Liver (tissue), 9 donors: ENCODE data around the gene SMYD3. TPM values are rescaled to one million over a fixed set of nuclear protein-coding genes. Genes with fewer than 3 reads are reported as not detected.

ENCODE experiments used
- DNase-seq: peaks from one replicate; pipeline ENCODE4 v3.0.0-alpha.2; 2017; ENCODE audit warnings: low spot score
- H3K27ac ChIP-seq, 2 donors: one replicate each; pipeline ENCODE4 v1.7.0; 2013; ENCODE audit warnings: inconsistent platforms in 2 of 2, low read length in 2 of 2, control low read depth in 1 of 2, low read depth in 1 of 2, mild to moderate bottlenecking in 1 of 2
- H3K27me3 ChIP-seq, 4 donors: one replicate each; pipeline versions ENCODE4 v1.6.1 to v1.7.0; 2013; ENCODE audit warnings: low read length in 3 of 4, inconsistent platforms in 1 of 4, mild to moderate bottlenecking in 1 of 4, moderate library complexity in 1 of 4; ENCODE audit not compliant: control insufficient read depth in 4 of 4, insufficient read depth in 4 of 4
- H3K36me3 ChIP-seq, 4 donors: one replicate each; pipeline versions ENCODE4 v1.6.1 to v1.7.0; 2013; ENCODE audit warnings: low read length in 3 of 4, mild to moderate bottlenecking in 3 of 4, low read depth in 1 of 4, moderate library complexity in 1 of 4; ENCODE audit not compliant: control insufficient read depth in 4 of 4, insufficient read depth in 3 of 4
- H3K4me1 ChIP-seq, 4 donors: one replicate each; pipeline versions ENCODE4 v1.6.1 to v1.7.0; 2013; ENCODE audit warnings: low read length in 3 of 4, mild to moderate bottlenecking in 3 of 4, moderate library complexity in 1 of 4; ENCODE audit not compliant: control insufficient read depth in 4 of 4, insufficient read depth in 4 of 4
- H3K4me3 ChIP-seq, 3 donors: one replicate each; pipeline versions ENCODE4 v1.6.1 to v1.7.0; 2013; ENCODE audit warnings: low read length in 3 of 3, control low read depth in 1 of 3, low read depth in 1 of 3, mild to moderate bottlenecking in 1 of 3
- H3K9ac ChIP-seq, 2 donors: one replicate each; pipeline ENCODE4 v1.7.0; 2013; ENCODE audit warnings: low read length in 2 of 2, mild to moderate bottlenecking in 2 of 2, moderate library complexity in 2 of 2, control low read depth in 1 of 2, low read depth in 1 of 2
- H3K9me3 ChIP-seq, 4 donors: one replicate each; pipeline versions ENCODE4 v1.6.1 to v1.7.0; 2013; ENCODE audit warnings: low read length in 3 of 4; ENCODE audit not compliant: control insufficient read depth in 4 of 4
- EGR1 ChIP-seq, 2 donors: IDR thresholded peaks; 2 replicates each; pipeline ENCODE4 v1.6.1; 2016 to 2018; ENCODE audit warnings: antibody characterized with exemption in 2 of 2, low read depth in 2 of 2
- FOXA1 ChIP-seq: IDR thresholded peaks from 2 replicates; pipeline ENCODE4 v1.6.1; 2016; ENCODE audit warnings: antibody characterized with exemption
- FOXA2 ChIP-seq: IDR thresholded peaks from 2 replicates; pipeline ENCODE4 v1.6.1; 2016; ENCODE audit warnings: antibody characterized with exemption
- GABPA ChIP-seq, 2 donors: IDR thresholded peaks in 1 of 2; conservative IDR thresholded peaks in 1 of 2; 2 replicates each; pipeline ENCODE4 v1.6.1; 2016; ENCODE audit warnings: antibody characterized with exemption in 2 of 2, mild to moderate bottlenecking in 1 of 2, moderate library complexity in 1 of 2
- HNF4A ChIP-seq, 2 donors: conservative IDR thresholded peaks; 2 replicates each; pipeline ENCODE4 v1.6.1; 2016; ENCODE audit warnings: antibody characterized with exemption in 2 of 2, mild to moderate bottlenecking in 2 of 2
- HNF4G ChIP-seq: IDR thresholded peaks from 2 replicates; pipeline ENCODE4 v1.6.1; 2016; ENCODE audit warnings: antibody characterized with exemption
- JUND ChIP-seq, 2 donors: IDR thresholded peaks; 2 replicates each; pipeline ENCODE4 v1.6.1; 2016; ENCODE audit warnings: antibody characterized with exemption in 2 of 2
- NR2F2 ChIP-seq: IDR thresholded peaks from 2 replicates; pipeline ENCODE4 v1.6.1; 2016; ENCODE audit warnings: antibody characterized with exemption
- RAD21 ChIP-seq, 2 donors: IDR thresholded peaks; 2 replicates each; pipeline ENCODE4 v1.6.1; 2016; ENCODE audit warnings: antibody characterized with exemption in 2 of 2, mild to moderate bottlenecking in 2 of 2
- RXRA ChIP-seq, 2 donors: IDR thresholded peaks; 2 replicates each; pipeline ENCODE4 v1.6.1; 2017 to 2018; ENCODE audit warnings: antibody characterized with exemption in 2 of 2, mild to moderate bottlenecking in 1 of 2
- SP1 ChIP-seq: IDR thresholded peaks from 2 replicates; pipeline ENCODE4 v1.6.1; 2018; ENCODE audit warnings: antibody characterized with exemption, mild to moderate bottlenecking
- YY1 ChIP-seq: IDR thresholded peaks from 2 replicates; pipeline ENCODE4 v1.6.1; 2016; ENCODE audit warnings: antibody characterized with exemption, mild to moderate bottlenecking
- WGBS: extraction: QIAGEN DNeasy Blood & Tissue Kit; methylation state at CpG from one replicate; pipeline ENCODE4 v1.1.7; 2013; 5-methylcytosine and 5-hydroxymethylcytosine counted together
- polyA plus RNA-seq, 2 donors: library from polyadenylated mRNA; stranded (reverse) in 1 of 2; unstranded in 1 of 2; fragments of 200-250 nt in 1 of 2; fragments of >200 nt in 1 of 2; fragmentation: Nextera tagmentation in 1 of 2; extraction: Ambion mirVana in 1 of 2; gene quantifications; one replicate each; pipeline versions ENCODE4 v1.2.1 to v1.2.3, GENCODE V29; 2013 to 2015
- total RNA-seq, 2 donors: library from RNA; depleted of rRNA; stranded (reverse); fragments of >200 nt; gene quantifications; one replicate each; pipeline ENCODE4 v1.2.3, GENCODE V29; 2014
- TF ChIP-seq, protein P1 (sequence below): IDR thresholded peaks from 2 replicates; pipeline ENCODE4 v1.6.1; 2016; ENCODE audit warnings: antibody characterized with exemption
- TF ChIP-seq, protein P2 (sequence below): IDR thresholded peaks from 2 replicates; pipeline ENCODE4 v1.6.1; 2016; ENCODE audit warnings: antibody characterized with exemption
- TF ChIP-seq, protein P3 (sequence below): IDR thresholded peaks from 2 replicates; pipeline ENCODE4 v1.6.1; 2016; ENCODE audit warnings: antibody characterized with exemption, mild to moderate bottlenecking
- TF ChIP-seq, protein P4 (sequence below): fragments of 150-350 bp; IDR thresholded peaks from 2 replicates; pipeline ENCODE4 v1.5.1; 2017; ENCODE audit warnings: improper control_type of control experiment, low read depth, low read length; ENCODE audit not compliant: missing input control
- donor health status: healthy.
- donor health status: healthy.
- donor health status: healthy.
- donor health status: healthy.
- donor health status: healthy.

The SMYD3 gene
- total and polyA plus RNA-seq, 4 donors, result 3.1 to 9.1 (median 8.0) TPM

DNA sequence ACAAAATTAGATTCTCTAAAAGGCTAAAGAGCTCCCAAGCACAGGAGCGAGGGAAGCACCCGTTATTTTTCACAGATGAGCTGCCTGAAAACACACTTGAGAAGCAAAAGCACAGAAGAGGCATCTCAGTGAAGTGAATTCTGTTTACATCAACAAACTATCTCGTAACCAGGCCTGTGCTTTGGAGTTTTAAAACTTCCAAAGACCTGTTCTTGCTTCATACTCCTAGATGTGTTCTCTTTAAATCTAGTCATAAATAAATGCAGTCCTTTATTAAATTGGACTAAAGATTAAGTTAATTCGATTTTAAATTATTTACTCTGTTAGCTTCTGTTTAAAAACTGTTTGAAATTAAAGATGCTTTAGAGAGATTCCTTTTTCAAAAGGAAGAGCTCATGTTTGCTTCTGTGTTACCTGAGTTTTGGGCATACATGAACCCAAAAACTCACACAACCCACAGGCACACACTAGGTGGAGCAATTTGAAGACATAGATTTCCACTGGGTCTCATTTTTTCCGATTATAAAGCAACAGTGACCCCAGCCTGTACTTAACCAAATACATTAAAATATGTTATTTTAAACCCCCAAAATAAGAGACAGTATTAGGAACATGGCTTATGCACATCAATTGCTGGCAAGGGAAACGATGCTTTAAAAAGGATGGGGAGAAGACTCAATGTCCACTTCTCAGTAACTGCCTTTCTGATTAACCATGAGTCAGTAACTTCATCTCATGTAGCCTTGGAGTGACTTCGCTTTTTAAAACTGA lies 648.2 kb downstream of the SMYD3 start:
- no peak overlapping the region for H3K4me3 ChIP-seq
- H3K9me3 ChIP-seq, result peaks cover 0 to 2% (median 0%) of the 10 kb centered on the region in 4 donors
- WGBS, result 85% methylated on average over 7 of the region's 7 CpGs
- TF ChIP-seq GABPA (IDR thresholded peaks at IDR 0.05 in 1 of 2, conservative IDR thresholded peaks at IDR 0.05 in 1 of 2) (no peak), RAD21 (IDR thresholded peaks at IDR 0.05) (peak; percentile 20 to 54)
- no peaks in the 10 kb centered on the region for H3K4me1 ChIP-seq
- no peak for DNase-seq
- no peaks in the 10 kb centered on the region for H3K27me3 ChIP-seq
- no peak overlapping the region for H3K27ac ChIP-seq
- H3K36me3 ChIP-seq, result no peaks in the 10 kb centered on the region
- no peak overlapping the region for H3K9ac ChIP-seq

DNA sequence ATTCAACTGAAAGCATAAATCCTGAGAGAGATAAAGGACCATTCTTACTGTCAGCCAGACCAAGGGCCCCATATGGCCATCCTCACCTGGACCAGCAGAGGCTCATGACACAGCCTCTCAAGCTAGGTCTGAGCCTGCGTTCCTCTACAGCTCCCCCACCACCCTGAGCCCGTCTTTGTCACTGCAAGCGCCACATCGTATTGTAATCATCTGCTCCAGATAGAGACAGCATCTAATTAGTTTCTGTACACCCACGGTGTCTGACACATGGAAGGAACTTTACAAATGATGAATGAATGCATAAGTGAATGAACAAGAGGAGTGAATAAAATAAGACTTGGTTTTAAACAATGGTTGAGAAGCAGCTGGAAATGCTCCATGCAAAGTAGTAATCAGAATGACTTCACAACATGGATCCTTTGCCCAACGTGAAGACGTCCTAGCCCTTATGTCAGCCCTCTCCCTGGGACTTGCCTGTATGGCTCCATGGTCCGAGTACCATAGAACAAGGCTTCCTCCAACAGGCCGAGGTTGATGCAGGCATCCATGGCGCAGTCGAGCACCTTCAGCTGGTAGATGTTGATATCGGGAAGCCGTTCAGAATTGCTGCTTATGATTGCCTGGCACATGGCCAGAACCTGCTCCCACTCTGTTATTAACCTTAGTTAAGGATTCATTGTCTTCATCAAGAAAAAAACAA lies 648.9 kb downstream of the SMYD3 start:
- DNase-seq, result no peak
- no peaks in the 10 kb centered on the region for H3K36me3 ChIP-seq
- H3K4me3 ChIP-seq, result no peak overlapping the region
- WGBS, result 95% methylated on average over 13 of the region's 13 CpGs
- H3K4me1 ChIP-seq, result no peaks in the 10 kb centered on the region
- no peak overlapping the region for H3K9ac ChIP-seq
- TF ChIP-seq, protein P1, sequence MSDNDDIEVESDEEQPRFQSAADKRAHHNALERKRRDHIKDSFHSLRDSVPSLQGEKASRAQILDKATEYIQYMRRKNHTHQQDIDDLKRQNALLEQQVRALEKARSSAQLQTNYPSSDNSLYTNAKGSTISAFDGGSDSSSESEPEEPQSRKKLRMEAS, result no peak
- TF ChIP-seq NR2F2 (no peak), GABPA (IDR thresholded peaks at IDR 0.05 in 1 of 2, conservative IDR thresholded peaks at IDR 0.05 in 1 of 2) (no peak), RXRA (IDR thresholded peaks at IDR 0.05) (no peak), JUND (IDR thresholded peaks at IDR 0.05) (no peak), HNF4A (conservative IDR thresholded peaks at IDR 0.05) (no peak), FOXA2 (no peak), HNF4G (no peak), FOXA1 (no peak), EGR1 (IDR thresholded peaks at IDR 0.05; ENCODE audit: low read depth in 2 of 2) (no peak), YY1 (no peak), SP1 (no peak)
- TF ChIP-seq, protein P2, sequence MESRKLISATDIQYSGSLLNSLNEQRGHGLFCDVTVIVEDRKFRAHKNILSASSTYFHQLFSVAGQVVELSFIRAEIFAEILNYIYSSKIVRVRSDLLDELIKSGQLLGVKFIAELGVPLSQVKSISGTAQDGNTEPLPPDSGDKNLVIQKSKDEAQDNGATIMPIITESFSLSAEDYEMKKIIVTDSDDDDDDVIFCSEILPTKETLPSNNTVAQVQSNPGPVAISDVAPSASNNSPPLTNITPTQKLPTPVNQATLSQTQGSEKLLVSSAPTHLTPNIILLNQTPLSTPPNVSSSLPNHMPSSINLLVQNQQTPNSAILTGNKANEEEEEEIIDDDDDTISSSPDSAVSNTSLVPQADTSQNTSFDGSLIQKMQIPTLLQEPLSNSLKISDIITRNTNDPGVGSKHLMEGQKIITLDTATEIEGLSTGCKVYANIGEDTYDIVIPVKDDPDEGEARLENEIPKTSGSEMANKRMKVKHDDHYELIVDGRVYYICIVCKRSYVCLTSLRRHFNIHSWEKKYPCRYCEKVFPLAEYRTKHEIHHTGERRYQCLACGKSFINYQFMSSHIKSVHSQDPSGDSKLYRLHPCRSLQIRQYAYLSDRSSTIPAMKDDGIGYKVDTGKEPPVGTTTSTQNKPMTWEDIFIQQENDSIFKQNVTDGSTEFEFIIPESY, result no peak
- TF ChIP-seq, protein P3, sequence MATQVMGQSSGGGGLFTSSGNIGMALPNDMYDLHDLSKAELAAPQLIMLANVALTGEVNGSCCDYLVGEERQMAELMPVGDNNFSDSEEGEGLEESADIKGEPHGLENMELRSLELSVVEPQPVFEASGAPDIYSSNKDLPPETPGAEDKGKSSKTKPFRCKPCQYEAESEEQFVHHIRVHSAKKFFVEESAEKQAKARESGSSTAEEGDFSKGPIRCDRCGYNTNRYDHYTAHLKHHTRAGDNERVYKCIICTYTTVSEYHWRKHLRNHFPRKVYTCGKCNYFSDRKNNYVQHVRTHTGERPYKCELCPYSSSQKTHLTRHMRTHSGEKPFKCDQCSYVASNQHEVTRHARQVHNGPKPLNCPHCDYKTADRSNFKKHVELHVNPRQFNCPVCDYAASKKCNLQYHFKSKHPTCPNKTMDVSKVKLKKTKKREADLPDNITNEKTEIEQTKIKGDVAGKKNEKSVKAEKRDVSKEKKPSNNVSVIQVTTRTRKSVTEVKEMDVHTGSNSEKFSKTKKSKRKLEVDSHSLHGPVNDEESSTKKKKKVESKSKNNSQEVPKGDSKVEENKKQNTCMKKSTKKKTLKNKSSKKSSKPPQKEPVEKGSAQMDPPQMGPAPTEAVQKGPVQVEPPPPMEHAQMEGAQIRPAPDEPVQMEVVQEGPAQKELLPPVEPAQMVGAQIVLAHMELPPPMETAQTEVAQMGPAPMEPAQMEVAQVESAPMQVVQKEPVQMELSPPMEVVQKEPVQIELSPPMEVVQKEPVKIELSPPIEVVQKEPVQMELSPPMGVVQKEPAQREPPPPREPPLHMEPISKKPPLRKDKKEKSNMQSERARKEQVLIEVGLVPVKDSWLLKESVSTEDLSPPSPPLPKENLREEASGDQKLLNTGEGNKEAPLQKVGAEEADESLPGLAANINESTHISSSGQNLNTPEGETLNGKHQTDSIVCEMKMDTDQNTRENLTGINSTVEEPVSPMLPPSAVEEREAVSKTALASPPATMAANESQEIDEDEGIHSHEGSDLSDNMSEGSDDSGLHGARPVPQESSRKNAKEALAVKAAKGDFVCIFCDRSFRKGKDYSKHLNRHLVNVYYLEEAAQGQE, result no peak
- TF ChIP-seq, protein P4, sequence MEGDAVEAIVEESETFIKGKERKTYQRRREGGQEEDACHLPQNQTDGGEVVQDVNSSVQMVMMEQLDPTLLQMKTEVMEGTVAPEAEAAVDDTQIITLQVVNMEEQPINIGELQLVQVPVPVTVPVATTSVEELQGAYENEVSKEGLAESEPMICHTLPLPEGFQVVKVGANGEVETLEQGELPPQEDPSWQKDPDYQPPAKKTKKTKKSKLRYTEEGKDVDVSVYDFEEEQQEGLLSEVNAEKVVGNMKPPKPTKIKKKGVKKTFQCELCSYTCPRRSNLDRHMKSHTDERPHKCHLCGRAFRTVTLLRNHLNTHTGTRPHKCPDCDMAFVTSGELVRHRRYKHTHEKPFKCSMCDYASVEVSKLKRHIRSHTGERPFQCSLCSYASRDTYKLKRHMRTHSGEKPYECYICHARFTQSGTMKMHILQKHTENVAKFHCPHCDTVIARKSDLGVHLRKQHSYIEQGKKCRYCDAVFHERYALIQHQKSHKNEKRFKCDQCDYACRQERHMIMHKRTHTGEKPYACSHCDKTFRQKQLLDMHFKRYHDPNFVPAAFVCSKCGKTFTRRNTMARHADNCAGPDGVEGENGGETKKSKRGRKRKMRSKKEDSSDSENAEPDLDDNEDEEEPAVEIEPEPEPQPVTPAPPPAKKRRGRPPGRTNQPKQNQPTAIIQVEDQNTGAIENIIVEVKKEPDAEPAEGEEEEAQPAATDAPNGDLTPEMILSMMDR, result no peak
- H3K27ac ChIP-seq, result no peak overlapping the region
- H3K27me3 ChIP-seq, result no peaks in the 10 kb centered on the region
- peaks cover 0 to 2% (median 0%) of the 10 kb centered on the region in 4 donors for H3K9me3 ChIP-seq
